GM12874 (cell line): ENCODE data around the gene USP6NL.

Experiments
- TF ChIP-seq, protein P1 (sequence below): IDR thresholded peaks from 2 replicates; pipeline ENCODE4 v1.5.1; 2011; ENCODE audit warnings: low read depth, mild to moderate bottlenecking, control low read depth, low read length, moderate library complexity; ENCODE audit not compliant: insufficient read depth

The USP6NL gene

DNA sequence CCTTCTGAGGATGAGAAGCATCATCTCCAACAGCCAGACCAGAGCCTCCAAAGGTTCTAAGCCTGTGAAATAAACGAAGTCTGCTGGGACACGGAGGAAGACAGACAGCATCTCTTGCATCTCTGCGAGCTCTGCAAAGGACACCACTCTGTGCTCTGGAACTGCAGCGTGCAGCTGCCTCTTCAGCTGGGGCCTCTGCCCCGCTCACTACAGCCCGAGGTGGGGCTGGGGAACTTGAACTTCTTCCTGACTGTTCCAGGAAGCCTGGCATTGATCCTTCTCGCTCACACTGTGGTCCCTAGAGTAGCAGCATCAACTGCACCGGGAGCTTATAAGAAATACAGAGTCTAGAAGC is 163.3 kb downstream of the USP6NL start:
- TF ChIP-seq, protein P1, sequence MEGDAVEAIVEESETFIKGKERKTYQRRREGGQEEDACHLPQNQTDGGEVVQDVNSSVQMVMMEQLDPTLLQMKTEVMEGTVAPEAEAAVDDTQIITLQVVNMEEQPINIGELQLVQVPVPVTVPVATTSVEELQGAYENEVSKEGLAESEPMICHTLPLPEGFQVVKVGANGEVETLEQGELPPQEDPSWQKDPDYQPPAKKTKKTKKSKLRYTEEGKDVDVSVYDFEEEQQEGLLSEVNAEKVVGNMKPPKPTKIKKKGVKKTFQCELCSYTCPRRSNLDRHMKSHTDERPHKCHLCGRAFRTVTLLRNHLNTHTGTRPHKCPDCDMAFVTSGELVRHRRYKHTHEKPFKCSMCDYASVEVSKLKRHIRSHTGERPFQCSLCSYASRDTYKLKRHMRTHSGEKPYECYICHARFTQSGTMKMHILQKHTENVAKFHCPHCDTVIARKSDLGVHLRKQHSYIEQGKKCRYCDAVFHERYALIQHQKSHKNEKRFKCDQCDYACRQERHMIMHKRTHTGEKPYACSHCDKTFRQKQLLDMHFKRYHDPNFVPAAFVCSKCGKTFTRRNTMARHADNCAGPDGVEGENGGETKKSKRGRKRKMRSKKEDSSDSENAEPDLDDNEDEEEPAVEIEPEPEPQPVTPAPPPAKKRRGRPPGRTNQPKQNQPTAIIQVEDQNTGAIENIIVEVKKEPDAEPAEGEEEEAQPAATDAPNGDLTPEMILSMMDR, result no peak

DNA sequence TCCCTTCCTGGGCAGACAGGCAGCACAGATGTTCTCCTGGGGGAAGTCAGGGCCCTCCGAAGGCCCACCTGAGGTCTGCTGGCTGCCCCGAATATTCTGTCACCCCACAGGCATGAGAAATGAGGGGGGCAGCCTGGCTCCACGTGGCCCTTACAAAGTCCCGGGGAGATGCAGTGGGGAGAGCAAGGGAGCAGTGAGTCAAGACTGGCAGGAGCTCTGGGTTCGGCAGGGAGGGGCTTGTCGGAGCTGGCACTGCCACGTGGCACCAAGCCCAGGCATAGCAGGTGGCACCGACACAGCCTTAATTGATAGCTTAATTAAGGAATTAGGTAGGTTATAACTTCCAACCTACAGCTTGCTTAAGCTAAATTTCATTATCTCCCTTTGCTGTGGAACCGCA is 163.9 kb downstream of the USP6NL start:
- TF ChIP-seq, protein P1, result no peak

DNA sequence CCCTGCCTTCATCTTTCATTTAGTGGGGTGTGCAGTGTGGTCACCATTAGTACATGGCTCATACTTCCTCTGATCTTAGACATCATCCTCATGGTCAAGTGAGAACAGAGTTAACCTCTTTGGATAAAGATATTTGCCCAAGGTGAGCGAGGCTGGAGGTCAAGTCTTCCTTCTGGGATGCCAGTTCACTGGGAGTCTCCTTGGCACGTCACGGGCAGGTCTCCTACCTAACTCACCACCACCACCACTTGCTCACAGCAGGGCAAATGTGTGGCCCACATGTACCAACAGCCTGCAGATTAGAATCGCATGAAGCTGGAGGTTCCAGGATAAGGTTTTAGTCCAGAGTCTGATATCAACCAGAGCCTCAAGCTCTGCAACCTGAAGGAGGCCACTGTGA is 164.6 kb downstream of the USP6NL start:
- TF ChIP-seq, protein P1, result no peak

DNA sequence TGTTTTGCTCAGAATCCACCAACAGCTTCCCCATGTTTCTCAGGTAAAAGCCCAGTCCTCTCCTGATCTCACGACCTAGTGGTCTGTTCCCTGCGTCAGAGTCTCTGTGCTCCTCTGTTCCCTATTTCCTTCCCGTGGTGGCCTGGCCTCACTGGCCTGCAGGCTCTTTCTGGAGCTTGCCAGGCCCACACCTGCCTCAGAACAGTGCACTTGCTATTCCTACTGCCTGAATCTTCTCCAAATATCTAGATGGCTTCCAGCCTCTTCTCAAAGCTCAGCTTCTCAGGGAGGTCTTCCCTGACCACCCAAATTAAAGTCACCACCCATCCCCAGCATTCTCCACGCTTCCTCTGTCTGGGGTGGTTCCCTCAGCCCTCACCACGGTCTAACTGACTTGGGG is 165.3 kb downstream of the USP6NL start:
- TF ChIP-seq, protein P1, result no peak

DNA sequence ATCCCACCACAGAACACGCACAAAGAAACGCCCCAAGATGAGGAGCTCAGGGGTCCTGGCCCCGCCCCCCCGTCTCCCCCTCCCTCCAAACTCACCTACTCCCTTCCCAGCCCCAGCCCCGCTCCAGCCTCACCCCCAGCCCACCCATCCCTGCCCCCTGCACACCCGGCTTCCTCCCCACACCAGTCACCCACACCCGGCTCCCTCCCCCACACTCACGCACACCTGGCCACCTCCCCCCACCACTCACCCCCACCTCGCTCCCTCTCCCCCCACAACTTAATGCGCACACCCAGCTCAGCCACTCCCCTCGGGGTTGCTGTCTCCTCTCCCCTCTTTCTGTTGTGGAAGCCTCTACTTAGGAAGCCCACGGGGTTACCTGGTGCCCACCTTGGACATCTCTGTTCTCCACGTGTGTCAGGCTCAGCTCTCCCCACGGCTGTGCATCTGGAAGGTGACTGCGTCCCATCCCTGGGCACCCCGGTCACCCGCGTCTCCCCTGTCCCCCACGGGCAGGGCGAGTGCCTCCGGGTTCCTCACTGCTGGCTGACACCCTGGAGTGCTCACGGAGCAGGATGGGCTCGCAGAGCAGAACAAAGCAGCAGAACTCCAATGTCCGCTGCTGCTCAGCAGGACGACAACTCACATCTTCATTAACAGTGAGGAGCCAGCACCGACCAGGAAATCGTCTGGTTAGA is 166.8 kb downstream of the USP6NL start:
- TF ChIP-seq, protein P1, result no peak

DNA sequence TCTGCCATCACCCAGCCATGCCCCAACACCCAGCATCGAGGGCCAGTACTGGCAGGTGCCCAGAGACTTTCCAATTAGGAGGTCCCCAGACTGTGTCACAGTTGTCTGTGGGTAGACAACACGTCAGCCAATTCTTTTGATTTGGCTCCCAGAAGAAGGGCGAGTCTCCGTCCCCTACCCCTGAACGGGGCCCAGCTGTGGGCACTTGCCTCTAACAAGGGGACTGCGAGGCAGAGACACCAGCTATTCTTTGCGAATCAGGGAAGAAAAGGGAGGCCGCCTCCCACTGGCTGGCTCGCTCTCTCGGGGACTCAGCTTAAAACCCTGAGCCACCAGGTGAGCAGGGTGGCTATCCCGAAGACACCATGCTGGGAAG is 167.3 kb downstream of the USP6NL start:
- TF ChIP-seq, protein P1, result no peak

DNA sequence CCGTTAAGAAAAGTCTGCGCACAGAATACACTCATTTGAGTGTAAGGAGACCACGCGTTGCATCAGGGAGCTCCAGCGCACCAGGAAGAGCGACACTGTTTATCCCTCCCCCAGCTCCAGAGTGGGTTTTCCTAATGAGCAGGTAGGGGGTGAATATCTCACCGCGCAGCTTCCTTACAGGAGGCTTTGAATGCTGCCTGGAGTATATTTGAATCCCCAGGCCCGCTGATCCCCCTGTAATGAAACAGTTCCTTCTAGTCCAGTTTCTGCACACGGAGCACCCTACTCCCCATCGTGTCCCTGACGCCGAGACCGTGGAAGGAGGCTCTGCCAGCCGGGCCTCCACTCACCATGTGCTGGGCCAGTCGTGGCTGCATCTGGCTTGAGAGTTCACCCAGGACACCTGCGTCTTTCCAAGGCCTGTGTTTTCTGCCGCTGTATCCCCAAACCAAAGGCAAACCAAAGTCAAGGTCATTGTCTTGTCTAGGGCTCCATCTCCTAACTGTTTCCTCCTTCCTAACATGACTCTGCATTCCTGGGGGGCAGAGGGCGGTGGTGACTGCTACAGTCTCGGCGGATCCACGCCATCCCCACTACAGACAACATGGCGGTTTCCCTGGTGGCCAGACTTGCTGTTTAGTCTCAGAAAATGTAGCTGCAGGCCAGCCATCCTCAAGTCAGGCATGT is 167.8 kb downstream of the USP6NL start:
- TF ChIP-seq, protein P1, result no peak
